ENCODE measurements around the gene SYT17.

The SYT17 gene

GRCh38 chr16:19242186-19242585 lies 74.1 kb downstream of the SYT17 start:
- intact Hi-C loops (cut with DNase I; ENCODE audit: low total_unique reads) = no loop called here
- TF ChIP-seq CTCF (IDR thresholded peaks at IDR 0.05) = no peak
- no peaks in the 10 kb centered on the region for H3K4me1 ChIP-seq
- H3K4me3 ChIP-seq = no peak overlapping the region
- H3K27ac ChIP-seq = no peak overlapping the region
- no peaks in the 10 kb centered on the region for H3K9me3 ChIP-seq
- no peaks in the 10 kb centered on the region for H3K27me3 ChIP-seq
- peaks cover 0 to 3% (median 0%) of the 10 kb centered on the region in 3 donors for H3K36me3 ChIP-seq
- DNase-seq = no peak

GRCh38 chr16:19242987-19243575 lies 75.0 kb downstream of the SYT17 start:
- Histone ChIP-seq H3K27me3 (no peaks in the 10 kb centered on the region), H3K9me3 (no peaks in the 10 kb centered on the region), H3K4me3 (no peak overlapping the region), H3K27ac (no peak overlapping the region), H3K4me1 (no peaks in the 10 kb centered on the region), H3K36me3 (peaks cover 0 to 3% (median 0%) of the 10 kb centered on the region in 3 donors)
- intact Hi-C loops (cut with DNase I; ENCODE audit: low total_unique reads) = no loop called here
- DNase-seq = no peak
- no peak for TF ChIP-seq CTCF (IDR thresholded peaks at IDR 0.05)

- no peaks in the 10 kb centered on the region for H3K27me3 ChIP-seq
- H3K4me3 ChIP-seq = no peak overlapping the region
- DNase-seq = no peak
- no peaks in the 10 kb centered on the region for H3K36me3 ChIP-seq
- H3K9me3 ChIP-seq = no peaks in the 10 kb centered on the region
- intact Hi-C loops (cut with DNase I; ENCODE audit: low total_unique reads) = loop anchor here (2.0 kb wide), 1 partner anchor 21 kb away; no protein-coding TSS in a partner anchor
- no peak for TF ChIP-seq CTCF (IDR thresholded peaks at IDR 0.05)
- no peaks in the 10 kb centered on the region for H3K4me1 ChIP-seq
- no peak overlapping the region for H3K27ac ChIP-seq
Measured at GRCh38 chr16:19245326-19245925, 77.4 kb downstream of the SYT17 start.

- TF ChIP-seq CTCF (IDR thresholded peaks at IDR 0.05) = no peak
- Histone ChIP-seq H3K4me3 (no peak overlapping the region), H3K4me1 (no peaks in the 10 kb centered on the region), H3K27me3 (no peaks in the 10 kb centered on the region), H3K27ac (no peak overlapping the region), H3K9me3 (no peaks in the 10 kb centered on the region), H3K36me3 (no peaks in the 10 kb centered on the region)
- intact Hi-C loops (cut with DNase I; ENCODE audit: low total_unique reads) = no loop called here
- DNase-seq = no peak
Measured at GRCh38 chr16:19252904-19253303, 84.9 kb downstream of the SYT17 start.

GRCh38 chr16:19254611-19255010 lies 86.6 kb downstream of the SYT17 start:
- H3K36me3 ChIP-seq = no peaks in the 10 kb centered on the region
- no peak overlapping the region for H3K27ac ChIP-seq
- no peak overlapping the region for H3K4me3 ChIP-seq
- no peak for TF ChIP-seq CTCF (IDR thresholded peaks at IDR 0.05)
- intact Hi-C loops (cut with DNase I; ENCODE audit: low total_unique reads) = no loop called here
- no peaks in the 10 kb centered on the region for H3K4me1 ChIP-seq
- no peaks in the 10 kb centered on the region for H3K9me3 ChIP-seq
- H3K27me3 ChIP-seq = no peaks in the 10 kb centered on the region
- DNase-seq = no peak

Measured in tibial artery (tissue), 4 donors.